Epithelial cell of proximal tubule (primary cell): ENCODE results near the gene ZBTB12. TPM values are rescaled to one million over a fixed set of nuclear protein-coding genes. Genes with fewer than 3 reads are reported as not detected.

ENCODE experiments used
- DNase-seq: peaks from one replicate; pipeline ENCODE4 v3.0.0-alpha.2; 2011; ENCODE audit warnings: low read depth
- H3K4me3 ChIP-seq: 2 replicates; pipeline ENCODE4 v1.5.1; 2011; ENCODE audit warnings: low read depth, mild to moderate bottlenecking, low read length
- CTCF ChIP-seq: conservative IDR thresholded peaks from 2 replicates; pipeline ENCODE4 v1.5.1; 2012; ENCODE audit warnings: low read depth, mild to moderate bottlenecking, low read length
- total RNA-seq: library from RNA; depleted of rRNA; stranded (reverse); fragments of >200 nt; gene quantifications from 2 replicates; pipeline ENCODE4 v1.2.3, GENCODE V29; 2015

ZBTB12 gene
- total RNA-seq, 1 donor from 2014 or later, result 1.5 TPM

GRCh38 chr6:31946370-31946885, 44.5 kb upstream of the ZBTB12 start:
- TF ChIP-seq CTCF, result no peak
- DNase-seq, result no peak
- H3K4me3 ChIP-seq, result peak overlapping the region; percentile 52

- no peak for TF ChIP-seq CTCF
- peak within 1 kb of the TSS; percentile 52 for H3K4me3 ChIP-seq
- peak; percentile 56 for DNase-seq
These were observed 43.9 kb upstream of the ZBTB12 start, which contains the start of gene CFB for GRCh38 chr6:31945507-31946369. Gene CFB (plus strand): TSS chr6:31946095. CDS start chr6:31946222, 127 bp downstream.

GRCh38 chr6:31945154-31945506, 43.2 kb upstream of the ZBTB12 start:
- peak overlapping the region; percentile 52 for H3K4me3 ChIP-seq
- no peak for TF ChIP-seq CTCF
- DNase-seq, result no peak

- no peak for DNase-seq
- TF ChIP-seq CTCF, result no peak
These were observed 41.9 kb upstream of the ZBTB12 start for GRCh38 chr6:31943742-31944141.

GRCh38 chr6:31940256-31940664, 38.4 kb upstream of the ZBTB12 start:
- H3K4me3 ChIP-seq, result no peak overlapping the region
- no peak for DNase-seq
- TF ChIP-seq CTCF, result no peak

More at GRCh38 chr6:31943742-31944141, 41.9 kb upstream of the ZBTB12 start:
- no peak overlapping the region for H3K4me3 ChIP-seq

- no peak for TF ChIP-seq CTCF
- no peak overlapping the region for H3K4me3 ChIP-seq
- DNase-seq, result no peak
These were observed 33.9 kb upstream of the ZBTB12 start for GRCh38 chr6:31935823-31936222.
